SU-DHL-6 (cell line): ENCODE results near the gene ASB11.

Experiments used
- H2AFZ ChIP-seq: fragments of 200-600 bp; sonication (generic); 2 replicates; pipeline ENCODE4 v1.6.1; 2014; ENCODE audit warnings: low read depth, mild to moderate bottlenecking, moderate library complexity, mixed read lengths, antibody characterized with exemption, low read length; ENCODE audit not compliant: severe bottlenecking
- H3F3A ChIP-seq: fragments of 200-600 bp; shearing (Covaris generic); 2 replicates; pipeline ENCODE4 v1.6.0; 2016; ENCODE audit warnings: antibody characterized with exemption, mild to moderate bottlenecking; ENCODE audit not compliant: insufficient read depth
- H3K27ac ChIP-seq: fragments of 200-600 bp; sonication (generic); 2 replicates; pipeline ENCODE4 v1.5.1; 2016; ENCODE audit warnings: low read depth, mild to moderate bottlenecking, low read length, moderate library complexity, mixed read lengths
- H3K27me3 ChIP-seq: fragments of 200-600 bp; sonication (generic), shearing (Covaris generic); 2 replicates; pipeline ENCODE4 v1.6.0; 2014; ENCODE audit warnings: mild to moderate bottlenecking, low read length
- H3K36me3 ChIP-seq: fragments of 200-600 bp; sonication (generic); 2 replicates; pipeline ENCODE4 v1.6.1; 2014; ENCODE audit warnings: mild to moderate bottlenecking, low read length, mixed read lengths
- H3K4me2 ChIP-seq: fragments of 300-600, 200-600 bp; shearing (Covaris generic), sonication (generic); 2 replicates; pipeline ENCODE4 v1.6.0; 2014; ENCODE audit warnings: low read length, low read depth, mild to moderate bottlenecking; ENCODE audit not compliant: poor library complexity, severe bottlenecking
- H3K4me3 ChIP-seq: fragments of 200-600 bp; sonication (generic); 2 replicates; pipeline ENCODE4 v1.5.1; 2014; ENCODE audit warnings: antibody characterized with exemption, low read length, mild to moderate bottlenecking, mixed read lengths; ENCODE audit not compliant: insufficient read depth, poor library complexity, severe bottlenecking
- H3K79me2 ChIP-seq: fragments of 200-600 bp; sonication (generic); 2 replicates; pipeline ENCODE4 v1.6.1; 2014; ENCODE audit warnings: mild to moderate bottlenecking, low read length, moderate library complexity; ENCODE audit not compliant: insufficient read depth
- H3K9ac ChIP-seq: fragments of 200-600 bp; sonication (generic); 2 replicates; pipeline ENCODE4 v1.7.0; 2014; ENCODE audit warnings: mild to moderate bottlenecking, low read length
- H3K9me2 ChIP-seq: fragments of 200-600 bp; sonication (generic); replicated peaks from 2 replicates; pipeline ENCODE4 v1.6.1; 2014; ENCODE audit warnings: low read length; ENCODE audit not compliant: insufficient read depth
- H3K9me3 ChIP-seq: fragments of 200-600 bp; sonication (generic); 2 replicates; pipeline ENCODE4 v1.6.1; 2014; ENCODE audit warnings: low read length, mixed read lengths; ENCODE audit not compliant: insufficient read depth
- H4K20me1 ChIP-seq: fragments of 200-600 bp; sonication (generic); 2 replicates; pipeline ENCODE4 v1.6.1; 2014; ENCODE audit warnings: low read depth, mild to moderate bottlenecking, antibody characterized with exemption, low read length, moderate library complexity, mixed read lengths
- CTCF ChIP-seq: fragments of 200-600 bp; sonication (generic); IDR thresholded peaks from one replicate; pipeline ENCODE4 v1.5.1; 2017; ENCODE audit warnings: antibody characterized with exemption, mild to moderate bottlenecking, low read length, moderate library complexity; ENCODE audit not compliant: insufficient read depth, poor library complexity, severe bottlenecking
- EZH2phosphoT487 ChIP-seq: fragments of 200-600 bp; sonication (generic), shearing (Covaris generic); conservative IDR thresholded peaks from 2 replicates; pipeline ENCODE4 v1.6.1; 2018; ENCODE audit warnings: mild to moderate bottlenecking, antibody characterized with exemption, low read length, moderate library complexity, mixed read lengths

ASB11 gene

GRCh38 chrX:15298201-15298600, 17.2 kb downstream of the ASB11 start:
- Histone ChIP-seq H3K4me2 (no peak overlapping the region), H3K9me2 (no peaks in the 10 kb centered on the region), H3K4me3 (no peak overlapping the region), H3K79me2 (no peaks in the 10 kb centered on the region), H3K27me3 (no peaks in the 10 kb centered on the region), H3F3A (no peaks in the 10 kb centered on the region), H3K36me3 (no peaks in the 10 kb centered on the region), H3K9ac (no peak overlapping the region), H3K9me3 (no peaks in the 10 kb centered on the region), H3K27ac (no peak overlapping the region), H2AFZ (no peak overlapping the region), H4K20me1 (no peaks in the 10 kb centered on the region)
- TF ChIP-seq CTCF (no peak), EZH2phosphoT487 (no peak)

- no peak overlapping the region for H3K4me3 ChIP-seq
- H2AFZ ChIP-seq: no peak overlapping the region
- H3K27ac ChIP-seq: no peak overlapping the region
- no peaks in the 10 kb centered on the region for H3K27me3 ChIP-seq
- H3K9me2 ChIP-seq: no peaks in the 10 kb centered on the region
- no peaks in the 10 kb centered on the region for H3K79me2 ChIP-seq
- no peak overlapping the region for H3K9ac ChIP-seq
- TF ChIP-seq CTCF (no peak), EZH2phosphoT487 (no peak)
- H3K36me3 ChIP-seq: no peaks in the 10 kb centered on the region
- H3F3A ChIP-seq: no peaks in the 10 kb centered on the region
- no peaks in the 10 kb centered on the region for H3K9me3 ChIP-seq
- no peaks in the 10 kb centered on the region for H4K20me1 ChIP-seq
- H3K4me2 ChIP-seq: no peak overlapping the region
These were observed 22.0 kb downstream of the ASB11 start for GRCh38 chrX:15293451-15293850.

GRCh38 chrX:15292861-15293260, 22.6 kb downstream of the ASB11 start:
- Histone ChIP-seq H3K9me3 (no peaks in the 10 kb centered on the region), H3K79me2 (no peaks in the 10 kb centered on the region), H3K27ac (no peak overlapping the region), H3K4me3 (no peak overlapping the region), H3K27me3 (no peaks in the 10 kb centered on the region), H3K4me2 (no peak overlapping the region), H3F3A (no peaks in the 10 kb centered on the region), H2AFZ (no peak overlapping the region), H3K9me2 (no peaks in the 10 kb centered on the region), H3K9ac (no peak overlapping the region), H3K36me3 (no peaks in the 10 kb centered on the region), H4K20me1 (no peaks in the 10 kb centered on the region)
- TF ChIP-seq EZH2phosphoT487 (no peak), CTCF (no peak)
